Lung (tissue), 12 donors: ENCODE results near the gene PSORS1C2. TPM values are rescaled to one million over a fixed set of nuclear protein-coding genes. Genes with fewer than 3 reads are reported as not detected.

ENCODE experiments used
- ATAC-seq: fragments of 200-7000 bp; cut with Tn5 transposase; one replicate; pipeline ENCODE4 v1.9.1; 2020; ENCODE audit warnings: moderate number of reproducible peaks; ENCODE audit not compliant: insufficient read depth, low FRiP score
- DNase-seq, 3 donors: peaks; one replicate each; pipeline ENCODE4 v3.0.0-alpha.2; 2013 to 2017
- H3K27ac ChIP-seq, 2 donors: one replicate each; pipeline ENCODE4 v1.5.1; 2013; ENCODE audit warnings: mild to moderate bottlenecking in 2 of 2, moderate library complexity in 2 of 2, control low read depth in 1 of 2, inconsistent platforms in 1 of 2, low read depth in 1 of 2, low read length in 1 of 2
- H3K27me3 ChIP-seq, 3 donors: one replicate each; pipeline ENCODE4 v1.5.1; 2013; ENCODE audit warnings: low read length in 2 of 3; ENCODE audit not compliant: control insufficient read depth in 3 of 3, insufficient read depth in 3 of 3
- H3K36me3 ChIP-seq, 4 donors: one replicate each; pipeline ENCODE4 v1.5.1; 2013; ENCODE audit warnings: low read length in 4 of 4, mild to moderate bottlenecking in 1 of 4, moderate library complexity in 1 of 4; ENCODE audit not compliant: control insufficient read depth in 4 of 4, insufficient read depth in 4 of 4
- H3K4me1 ChIP-seq, 5 donors: one replicate each; pipeline ENCODE4 v1.5.1; 2013; ENCODE audit warnings: low read length in 5 of 5, mild to moderate bottlenecking in 2 of 5, moderate library complexity in 1 of 5; ENCODE audit not compliant: control insufficient read depth in 5 of 5, insufficient read depth in 5 of 5
- H3K4me3 ChIP-seq: one replicate; pipeline ENCODE4 v1.5.1; 2013; ENCODE audit warnings: mild to moderate bottlenecking, control low read depth, moderate library complexity
- H3K9ac ChIP-seq, 2 donors: one replicate each; pipeline ENCODE4 v1.5.1; 2013; ENCODE audit warnings: low read length in 2 of 2, control low read depth in 1 of 2; ENCODE audit not compliant: insufficient read depth in 1 of 2
- H3K9me3 ChIP-seq, 4 donors: one replicate each; pipeline ENCODE4 v1.5.1; 2013; ENCODE audit warnings: low read length in 3 of 4, mild to moderate bottlenecking in 1 of 4, moderate library complexity in 1 of 4; ENCODE audit not compliant: control insufficient read depth in 4 of 4, insufficient read depth in 3 of 4
- WGBS, 2 donors: extraction: QIAGEN DNeasy Blood & Tissue Kit; methylation state at CpG; one replicate each; pipeline ENCODE4 v1.1.7; 2013; 5-methylcytosine and 5-hydroxymethylcytosine counted together
- polyA plus RNA-seq, 2 donors: library from polyadenylated mRNA; stranded (reverse); fragments of 200-250 nt; gene quantifications; one replicate each; pipeline ENCODE4 v1.2.1, GENCODE V29; 2013
- total RNA-seq, 2 donors: library from RNA; depleted of rRNA in 1 of 2; stranded (reverse); fragments of >200 nt in 1 of 2; gene quantifications; one replicate each; pipeline ENCODE4 v1.2.1, GENCODE V29; 2014 to 2021
- TF ChIP-seq, protein P1 (sequence below): IDR thresholded peaks from 2 replicates; pipeline ENCODE4 v1.5.1; 2012; ENCODE audit warnings: mild to moderate bottlenecking; ENCODE audit errors: control extremely low read depth, extremely low read depth
- donor health status: control.
- donor health status: control.
- donor health status: Bipolar disorder and iron deficiency.
- donor health status: healthy.
- donor health status: DM: yes; HTN: yes; CAD: no.

The PSORS1C2 gene
- total and polyA plus RNA-seq, 4 donors: not detected

DNA sequence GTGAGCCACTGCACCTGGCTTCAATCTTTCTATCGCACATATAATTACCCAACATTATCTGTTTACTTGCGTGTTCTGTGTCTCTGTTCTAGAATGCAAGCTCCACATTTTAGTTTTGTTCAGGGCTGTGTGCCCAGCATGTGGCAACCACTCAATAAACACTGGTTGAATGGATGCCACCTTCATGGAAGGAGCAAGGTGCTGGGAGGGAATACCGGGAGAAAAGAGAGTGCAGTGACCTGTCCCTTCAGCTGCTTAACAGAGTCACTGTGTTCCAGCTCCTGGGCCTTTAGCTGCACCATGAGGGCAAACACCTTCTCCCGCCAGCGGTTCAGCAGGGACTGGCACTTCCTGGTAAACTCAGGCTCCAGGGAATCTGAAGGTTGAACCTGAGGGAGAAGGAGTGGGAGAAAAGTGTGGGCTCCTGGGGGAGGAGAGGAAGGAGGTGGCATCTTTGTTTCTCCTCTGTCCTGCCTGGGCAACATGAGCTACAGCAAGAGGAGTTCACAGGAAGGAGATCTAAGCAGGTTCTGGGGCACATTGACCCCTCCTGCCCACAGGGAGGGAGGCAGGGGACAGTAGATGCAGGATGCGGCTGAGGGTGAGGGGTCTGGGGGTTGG is 11.1 kb upstream of the PSORS1C2 start:
- no peak for DNase-seq
- peaks cover 0 to 11% (median 9%) of the 10 kb centered on the region in 4 donors for H3K36me3 ChIP-seq
- no peaks in the 10 kb centered on the region for H3K4me1 ChIP-seq
- WGBS, 2 donors: 92 to 96% methylated on average over 6 of the region's 6 CpGs
- no peaks in the 10 kb centered on the region for H3K27me3 ChIP-seq
- H3K27ac ChIP-seq: no peak overlapping the region
- TF ChIP-seq, protein P1, sequence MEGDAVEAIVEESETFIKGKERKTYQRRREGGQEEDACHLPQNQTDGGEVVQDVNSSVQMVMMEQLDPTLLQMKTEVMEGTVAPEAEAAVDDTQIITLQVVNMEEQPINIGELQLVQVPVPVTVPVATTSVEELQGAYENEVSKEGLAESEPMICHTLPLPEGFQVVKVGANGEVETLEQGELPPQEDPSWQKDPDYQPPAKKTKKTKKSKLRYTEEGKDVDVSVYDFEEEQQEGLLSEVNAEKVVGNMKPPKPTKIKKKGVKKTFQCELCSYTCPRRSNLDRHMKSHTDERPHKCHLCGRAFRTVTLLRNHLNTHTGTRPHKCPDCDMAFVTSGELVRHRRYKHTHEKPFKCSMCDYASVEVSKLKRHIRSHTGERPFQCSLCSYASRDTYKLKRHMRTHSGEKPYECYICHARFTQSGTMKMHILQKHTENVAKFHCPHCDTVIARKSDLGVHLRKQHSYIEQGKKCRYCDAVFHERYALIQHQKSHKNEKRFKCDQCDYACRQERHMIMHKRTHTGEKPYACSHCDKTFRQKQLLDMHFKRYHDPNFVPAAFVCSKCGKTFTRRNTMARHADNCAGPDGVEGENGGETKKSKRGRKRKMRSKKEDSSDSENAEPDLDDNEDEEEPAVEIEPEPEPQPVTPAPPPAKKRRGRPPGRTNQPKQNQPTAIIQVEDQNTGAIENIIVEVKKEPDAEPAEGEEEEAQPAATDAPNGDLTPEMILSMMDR: no peak
- no peak overlapping the region for H3K4me3 ChIP-seq
- ATAC-seq: no peak
- H3K9me3 ChIP-seq: no peaks in the 10 kb centered on the region
- no peak overlapping the region for H3K9ac ChIP-seq

DNA sequence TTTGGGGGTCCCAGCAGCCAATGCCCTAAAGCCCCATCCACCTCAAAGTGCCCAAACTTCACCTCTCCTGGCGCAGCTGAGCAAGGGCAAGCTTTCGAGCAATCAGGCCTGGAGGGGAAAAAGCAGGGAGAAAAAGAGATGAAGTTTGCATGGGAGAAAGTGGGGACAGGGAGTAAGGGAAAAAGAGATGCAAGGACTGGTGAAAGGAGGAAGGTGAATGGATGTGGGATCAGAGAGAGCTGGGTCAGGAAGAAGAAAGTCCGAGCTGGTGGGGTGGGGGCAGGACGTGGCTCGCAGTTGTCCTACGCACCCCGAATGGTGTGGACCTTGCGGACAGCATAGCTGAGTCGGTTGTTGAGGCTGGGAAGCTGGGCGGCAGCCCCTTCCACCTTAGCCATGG is 6.5 kb upstream of the PSORS1C2 start:
- peaks cover 0 to 20% (median 7%) of the 10 kb centered on the region in 4 donors for H3K36me3 ChIP-seq
- H3K9ac ChIP-seq: no peak overlapping the region
- WGBS, 2 donors: 95 to 98% methylated on average over 10 of the region's 10 CpGs
- no peak overlapping the region for H3K4me3 ChIP-seq
- TF ChIP-seq, protein P1: no peak
- DNase-seq (no peak), ATAC-seq (no peak)
- no peaks in the 10 kb centered on the region for H3K27me3 ChIP-seq
- H3K9me3 ChIP-seq: no peaks in the 10 kb centered on the region
- H3K4me1 ChIP-seq: no peaks in the 10 kb centered on the region
- no peak overlapping the region for H3K27ac ChIP-seq

DNA sequence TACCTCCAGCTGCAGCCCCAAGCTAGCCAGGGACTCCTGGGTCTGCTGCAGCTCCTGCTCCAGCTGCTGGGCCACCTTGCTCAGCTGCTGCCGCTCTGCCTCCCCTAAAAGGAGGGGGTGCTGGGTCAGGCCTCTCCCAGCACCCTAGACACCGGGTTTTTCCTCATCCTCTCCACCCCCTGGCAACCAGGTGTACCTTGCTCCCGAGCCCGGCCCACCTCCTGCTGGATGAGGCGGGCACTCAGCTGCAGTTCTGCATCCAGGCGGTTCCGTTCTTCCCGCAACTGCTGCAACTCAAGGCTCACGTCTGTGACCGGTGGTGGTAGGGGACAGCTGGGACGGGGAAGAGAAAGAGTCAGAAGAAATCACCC is 6.1 kb upstream of the PSORS1C2 start:
- DNase-seq (no peak), ATAC-seq (no peak)
- peaks cover 0 to 16% (median 4%) of the 10 kb centered on the region in 4 donors for H3K36me3 ChIP-seq
- no peaks in the 10 kb centered on the region for H3K27me3 ChIP-seq
- H3K9me3 ChIP-seq: no peaks in the 10 kb centered on the region
- no peak overlapping the region for H3K4me3 ChIP-seq
- TF ChIP-seq, protein P1: no peak
- no peak overlapping the region for H3K9ac ChIP-seq
- WGBS, 2 donors: 78 to 88% methylated on average over 11 of the region's 11 CpGs
- H3K27ac ChIP-seq: no peak overlapping the region
- H3K4me1 ChIP-seq: no peaks in the 10 kb centered on the region
